Measurements from ENCODE around the gene KIF16B. TPM values are rescaled to one million over a fixed set of nuclear protein-coding genes. Genes with fewer than 3 reads are reported as not detected.

The KIF16B gene
- total RNA-seq, 1 donor from 2014 or later: 7.0 TPM

GRCh38 chr20:16393297-16393696 is 180.0 kb downstream of the KIF16B start:
- H3K27ac Mint-ChIP-seq (ENCODE audit: unreplicated experiment): no peak overlapping the region
- peaks cover 4% of the 10 kb centered on the region for H3K36me3 Mint-ChIP-seq (ENCODE audit: low read depth, unreplicated experiment)
- no peaks in the 10 kb centered on the region for H4K20me1 ChIP-seq (ENCODE audit: insufficient read depth, low read length)
- no peaks in the 10 kb centered on the region for H3K4me1 Mint-ChIP-seq (ENCODE audit: low read depth, unreplicated experiment)
- H2AFZ ChIP-seq (ENCODE audit: low read depth, low read length): no peak overlapping the region
- no peak for FAIRE-seq
- no peaks in the 10 kb centered on the region for H3K79me2 ChIP-seq (ENCODE audit: insufficient read depth, low read length)
- no peaks in the 10 kb centered on the region for H3K9me3 Mint-ChIP-seq (ENCODE audit: unreplicated experiment)
- no peaks in the 10 kb centered on the region for H3K36me3 ChIP-seq (ENCODE audit: insufficient read depth, low read length)
- no peaks in the 10 kb centered on the region for H3K4me1 ChIP-seq (ENCODE audit: insufficient read depth, low read length)
- DNase-seq (ENCODE audit: low read depth): no peak
- H3K27ac ChIP-seq (ENCODE audit: low read depth, low read length): no peak overlapping the region
- H3K4me3 ChIP-seq (ENCODE audit: insufficient read depth, low read depth, low read length): no peak overlapping the region
- no peak overlapping the region for H3K4me3 Mint-ChIP-seq (ENCODE audit: unreplicated experiment)
- no peak overlapping the region for H3K9ac ChIP-seq (ENCODE audit: low read length)
- no peak overlapping the region for H3K4me2 ChIP-seq (ENCODE audit: low read length)
- H3K9me3 ChIP-seq (ENCODE audit: insufficient read depth, low read depth, low read length): no peaks in the 10 kb centered on the region
- TF ChIP-seq EZH2 (IDR thresholded peaks at IDR 0.05; ENCODE audit: insufficient read depth, low read length): no peak
- no peak for TF ChIP-seq CTCF (IDR thresholded peaks at IDR 0.05; ENCODE audit: insufficient read depth, low read depth, low read length)
- H3K27me3 ChIP-seq (ENCODE audit: insufficient read depth, low read length): no peaks in the 10 kb centered on the region
- no peaks in the 10 kb centered on the region for H3K27me3 Mint-ChIP-seq (ENCODE audit: low read depth, unreplicated experiment)

- Mint-ChIP-seq H3K4me3 (ENCODE audit: unreplicated experiment) (no peak overlapping the region), H3K27ac (ENCODE audit: unreplicated experiment) (no peak overlapping the region), H3K36me3 (ENCODE audit: low read depth, unreplicated experiment) (peaks cover 2% of the 10 kb centered on the region), H3K27me3 (ENCODE audit: low read depth, unreplicated experiment) (no peaks in the 10 kb centered on the region), H3K4me1 (ENCODE audit: low read depth, unreplicated experiment) (no peaks in the 10 kb centered on the region), H3K9me3 (ENCODE audit: unreplicated experiment) (no peaks in the 10 kb centered on the region)
- Histone ChIP-seq H2AFZ (ENCODE audit: low read depth, low read length) (no peak overlapping the region), H3K79me2 (ENCODE audit: insufficient read depth, low read length) (no peaks in the 10 kb centered on the region), H3K27me3 (ENCODE audit: insufficient read depth, low read length) (no peaks in the 10 kb centered on the region), H3K36me3 (ENCODE audit: insufficient read depth, low read length) (no peaks in the 10 kb centered on the region), H4K20me1 (ENCODE audit: insufficient read depth, low read length) (no peaks in the 10 kb centered on the region), H3K4me1 (ENCODE audit: insufficient read depth, low read length) (no peaks in the 10 kb centered on the region), H3K9me3 (ENCODE audit: insufficient read depth, low read depth, low read length) (no peaks in the 10 kb centered on the region), H3K4me2 (ENCODE audit: low read length) (no peak overlapping the region), H3K4me3 (ENCODE audit: insufficient read depth, low read depth, low read length) (no peak overlapping the region), H3K27ac (ENCODE audit: low read depth, low read length) (no peak overlapping the region), H3K9ac (ENCODE audit: low read length) (no peak overlapping the region)
- TF ChIP-seq EZH2 (IDR thresholded peaks at IDR 0.05; ENCODE audit: insufficient read depth, low read length): no peak
- TF ChIP-seq CTCF (IDR thresholded peaks at IDR 0.05; ENCODE audit: insufficient read depth, low read depth, low read length): no peak
- FAIRE-seq (no peak), DNase-seq (ENCODE audit: low read depth) (no peak)
These were observed 180.9 kb downstream of the KIF16B start for GRCh38 chr20:16392346-16392745.

GRCh38 chr20:16390991-16391390 is 182.3 kb downstream of the KIF16B start:
- H3K36me3 ChIP-seq (ENCODE audit: insufficient read depth, low read length): no peaks in the 10 kb centered on the region
- H3K27ac ChIP-seq (ENCODE audit: low read depth, low read length): no peak overlapping the region
- H2AFZ ChIP-seq (ENCODE audit: low read depth, low read length): no peak overlapping the region
- TF ChIP-seq EZH2 (IDR thresholded peaks at IDR 0.05; ENCODE audit: insufficient read depth, low read length): no peak
- TF ChIP-seq CTCF (IDR thresholded peaks at IDR 0.05; ENCODE audit: insufficient read depth, low read depth, low read length): no peak
- no peak overlapping the region for H3K4me3 ChIP-seq (ENCODE audit: insufficient read depth, low read depth, low read length)
- no peak overlapping the region for H3K9ac ChIP-seq (ENCODE audit: low read length)
- no peaks in the 10 kb centered on the region for H3K9me3 ChIP-seq (ENCODE audit: insufficient read depth, low read depth, low read length)
- Mint-ChIP-seq H3K27me3 (ENCODE audit: low read depth, unreplicated experiment) (no peaks in the 10 kb centered on the region), H3K36me3 (ENCODE audit: low read depth, unreplicated experiment) (peaks cover 2% of the 10 kb centered on the region), H3K4me3 (ENCODE audit: unreplicated experiment) (no peak overlapping the region), H3K4me1 (ENCODE audit: low read depth, unreplicated experiment) (no peaks in the 10 kb centered on the region), H3K27ac (ENCODE audit: unreplicated experiment) (no peak overlapping the region), H3K9me3 (ENCODE audit: unreplicated experiment) (no peaks in the 10 kb centered on the region)
- no peaks in the 10 kb centered on the region for H3K27me3 ChIP-seq (ENCODE audit: insufficient read depth, low read length)
- no peaks in the 10 kb centered on the region for H3K4me1 ChIP-seq (ENCODE audit: insufficient read depth, low read length)
- H3K79me2 ChIP-seq (ENCODE audit: insufficient read depth, low read length): no peaks in the 10 kb centered on the region
- DNase-seq (ENCODE audit: low read depth) (no peak), FAIRE-seq (no peak)
- H4K20me1 ChIP-seq (ENCODE audit: insufficient read depth, low read length): no peaks in the 10 kb centered on the region
- H3K4me2 ChIP-seq (ENCODE audit: low read length): no peak overlapping the region

Measured in astrocyte (in vitro differentiated cells and primary cell).